ENCODE results near the gene GPRC5B.

The GPRC5B gene

GRCh38 chr16:19909750-19910322 is 25.2 kb upstream of the GPRC5B start:
- H3K36me3 ChIP-seq (ENCODE audit: insufficient read depth, low read length) = no peaks in the 10 kb centered on the region
- no peak overlapping the region for H3K9ac ChIP-seq (ENCODE audit: low read depth, low read length)
- H3K4me1 ChIP-seq (ENCODE audit: insufficient read depth, low read length) = peaks cover 15% of the 10 kb centered on the region; the same call in 1 of the 2 replicates
- no peaks in the 10 kb centered on the region for H3K9me3 ChIP-seq (ENCODE audit: control insufficient read depth, insufficient read depth, low read length)

- no peaks in the 10 kb centered on the region for H3K36me3 ChIP-seq (ENCODE audit: insufficient read depth, low read length)
- no peaks in the 10 kb centered on the region for H3K9me3 ChIP-seq (ENCODE audit: control insufficient read depth, insufficient read depth, low read length)
- H3K4me1 ChIP-seq (ENCODE audit: insufficient read depth, low read length) = peaks cover 15% of the 10 kb centered on the region; the same call in 1 of the 2 replicates
- H3K9ac ChIP-seq (ENCODE audit: low read depth, low read length) = no peak overlapping the region
These were observed 24.3 kb upstream of the GPRC5B start for GRCh38 chr16:19908921-19909320.

- Histone ChIP-seq H3K4me1 (ENCODE audit: insufficient read depth, low read length) (peaks cover 7% of the 10 kb centered on the region; the same call in 1 of the 2 replicates), H3K9ac (ENCODE audit: low read depth, low read length) (peak overlapping the region; percentile 33; the same call in 1 of the 2 replicates), H3K9me3 (ENCODE audit: control insufficient read depth, insufficient read depth, low read length) (no peaks in the 10 kb centered on the region), H3K36me3 (ENCODE audit: insufficient read depth, low read length) (no peaks in the 10 kb centered on the region)
These were observed 22.7 kb upstream of the GPRC5B start for GRCh38 chr16:19907161-19907992.

- H3K4me1 ChIP-seq (ENCODE audit: insufficient read depth, low read length) = no peaks in the 10 kb centered on the region
- H3K9me3 ChIP-seq (ENCODE audit: control insufficient read depth, insufficient read depth, low read length) = no peaks in the 10 kb centered on the region
- no peak overlapping the region for H3K9ac ChIP-seq (ENCODE audit: low read depth, low read length)
- H3K36me3 ChIP-seq (ENCODE audit: insufficient read depth, low read length) = no peaks in the 10 kb centered on the region
These were observed 16.5 kb upstream of the GPRC5B start for GRCh38 chr16:19901164-19901563.

GRCh38 chr16:19899605-19899955 is 14.9 kb upstream of the GPRC5B start:
- no peak overlapping the region for H3K9ac ChIP-seq (ENCODE audit: low read depth, low read length)
- H3K36me3 ChIP-seq (ENCODE audit: insufficient read depth, low read length) = no peaks in the 10 kb centered on the region
- no peaks in the 10 kb centered on the region for H3K4me1 ChIP-seq (ENCODE audit: insufficient read depth, low read length)
- H3K9me3 ChIP-seq (ENCODE audit: control insufficient read depth, insufficient read depth, low read length) = no peaks in the 10 kb centered on the region

GRCh38 chr16:19898924-19899604 is 14.4 kb upstream of the GPRC5B start:
- no peak overlapping the region for H3K9ac ChIP-seq (ENCODE audit: low read depth, low read length)

GRCh38 chr16:19898166-19898565 is 13.5 kb upstream of the GPRC5B start:
- Histone ChIP-seq H3K9me3 (ENCODE audit: control insufficient read depth, insufficient read depth, low read length) (no peaks in the 10 kb centered on the region), H3K9ac (ENCODE audit: low read depth, low read length) (no peak overlapping the region), H3K36me3 (ENCODE audit: insufficient read depth, low read length) (no peaks in the 10 kb centered on the region), H3K4me1 (ENCODE audit: insufficient read depth, low read length) (no peaks in the 10 kb centered on the region)

More at GRCh38 chr16:19898924-19899604, 14.4 kb upstream of the GPRC5B start:
- Histone ChIP-seq H3K4me1 (ENCODE audit: insufficient read depth, low read length) (no peaks in the 10 kb centered on the region), H3K36me3 (ENCODE audit: insufficient read depth, low read length) (no peaks in the 10 kb centered on the region), H3K9me3 (ENCODE audit: control insufficient read depth, insufficient read depth, low read length) (no peaks in the 10 kb centered on the region)

- Histone ChIP-seq H3K4me1 (ENCODE audit: insufficient read depth, low read length) (no peaks in the 10 kb centered on the region), H3K9ac (ENCODE audit: low read depth, low read length) (no peak overlapping the region), H3K9me3 (ENCODE audit: control insufficient read depth, insufficient read depth, low read length) (no peaks in the 10 kb centered on the region), H3K36me3 (ENCODE audit: insufficient read depth, low read length) (no peaks in the 10 kb centered on the region)
These were observed 12.3 kb upstream of the GPRC5B start for GRCh38 chr16:19896951-19897350.

- Histone ChIP-seq H3K9ac (ENCODE audit: low read depth, low read length) (no peak overlapping the region), H3K4me1 (ENCODE audit: insufficient read depth, low read length) (no peaks in the 10 kb centered on the region), H3K36me3 (ENCODE audit: insufficient read depth, low read length) (no peaks in the 10 kb centered on the region), H3K9me3 (ENCODE audit: control insufficient read depth, insufficient read depth, low read length) (no peaks in the 10 kb centered on the region)
These were observed 9.9 kb upstream of the GPRC5B start for GRCh38 chr16:19894586-19894985.

GRCh38 chr16:19892902-19893301 is 8.3 kb upstream of the GPRC5B start:
- no peaks in the 10 kb centered on the region for H3K36me3 ChIP-seq (ENCODE audit: insufficient read depth, low read length)
- H3K9ac ChIP-seq (ENCODE audit: low read depth, low read length) = no peak overlapping the region
- H3K9me3 ChIP-seq (ENCODE audit: control insufficient read depth, insufficient read depth, low read length) = no peaks in the 10 kb centered on the region
- H3K4me1 ChIP-seq (ENCODE audit: insufficient read depth, low read length) = no peaks in the 10 kb centered on the region

- H3K9ac ChIP-seq (ENCODE audit: low read depth, low read length) = no peak overlapping the region
- H3K9me3 ChIP-seq (ENCODE audit: control insufficient read depth, insufficient read depth, low read length) = no peaks in the 10 kb centered on the region
- H3K4me1 ChIP-seq (ENCODE audit: insufficient read depth, low read length) = peaks cover 3% of the 10 kb centered on the region; the same call in 1 of the 2 replicates
- H3K36me3 ChIP-seq (ENCODE audit: insufficient read depth, low read length) = no peaks in the 10 kb centered on the region
These were observed 6.3 kb upstream of the GPRC5B start for GRCh38 chr16:19890901-19891300.

- H3K9ac ChIP-seq (ENCODE audit: low read depth, low read length) = no peak overlapping the region
- peaks cover 3% of the 10 kb centered on the region; the same call in 1 of the 2 replicates for H3K4me1 ChIP-seq (ENCODE audit: insufficient read depth, low read length)
- no peaks in the 10 kb centered on the region for H3K9me3 ChIP-seq (ENCODE audit: control insufficient read depth, insufficient read depth, low read length)
- H3K36me3 ChIP-seq (ENCODE audit: insufficient read depth, low read length) = no peaks in the 10 kb centered on the region
These were observed 4.2 kb upstream of the GPRC5B start for GRCh38 chr16:19888834-19889233.

- peaks cover 9% of the 10 kb centered on the region; the same call in 1 of the 2 replicates for H3K4me1 ChIP-seq (ENCODE audit: insufficient read depth, low read length)
These were observed 1.7 kb upstream of the GPRC5B start for GRCh38 chr16:19886073-19886941.

More at GRCh38 chr16:19886073-19886941, 1.7 kb upstream of the GPRC5B start:
- H3K9ac ChIP-seq (ENCODE audit: low read depth, low read length) = no peak overlapping the region; the same call in 1 of the 2 replicates
- no peaks in the 10 kb centered on the region for H3K36me3 ChIP-seq (ENCODE audit: insufficient read depth, low read length)
- no peaks in the 10 kb centered on the region for H3K9me3 ChIP-seq (ENCODE audit: control insufficient read depth, insufficient read depth, low read length)

Data from ES-I3 (cell line).